Pons (tissue), 1 donor: ENCODE results near the gene CACNA1D.
A peak's percentile ranks its signal among the peaks of the same experiment; 100 is the strongest.

Experiments used
- DNase-seq: peaks from one replicate; pipeline ENCODE4 v3.0.0-alpha.2; 2016; ENCODE audit warnings: low spot score

The CACNA1D gene

GRCh38 chr3:53753518-53754183 lies 259.2 kb downstream of the CACNA1D start:
- DNase-seq, result no peak

GRCh38 chr3:53754325-53754724 lies 259.9 kb downstream of the CACNA1D start:
- peak; percentile 76 for DNase-seq

GRCh38 chr3:53758846-53759245 lies 264.4 kb downstream of the CACNA1D start:
- DNase-seq, result no peak

GRCh38 chr3:53763353-53763752 lies 268.9 kb downstream of the CACNA1D start:
- no peak for DNase-seq

GRCh38 chr3:53764026-53764775 lies 269.8 kb downstream of the CACNA1D start:
- no peak for DNase-seq

GRCh38 chr3:53765753-53766152 lies 271.3 kb downstream of the CACNA1D start:
- DNase-seq, result no peak

GRCh38 chr3:53766706-53767105 lies 272.3 kb downstream of the CACNA1D start:
- no peak for DNase-seq

- DNase-seq, result no peak
These were observed 274.4 kb downstream of the CACNA1D start for GRCh38 chr3:53768478-53769459.

GRCh38 chr3:53772562-53772961 lies 278.2 kb downstream of the CACNA1D start:
- no peak for DNase-seq

- no peak for DNase-seq
These were observed 278.6 kb downstream of the CACNA1D start for GRCh38 chr3:53773021-53773436.

- DNase-seq, result no peak
These were observed 279.4 kb downstream of the CACNA1D start for GRCh38 chr3:53773611-53774368.

GRCh38 chr3:53774414-53774813 lies 280.0 kb downstream of the CACNA1D start:
- no peak for DNase-seq

- no peak for DNase-seq
These were observed 280.6 kb downstream of the CACNA1D start for GRCh38 chr3:53775018-53775417.

GRCh38 chr3:53775834-53776251 lies 281.4 kb downstream of the CACNA1D start:
- no peak for DNase-seq

GRCh38 chr3:53776494-53777101 lies 282.2 kb downstream of the CACNA1D start:
- DNase-seq, result no peak

GRCh38 chr3:53777468-53777867 lies 283.1 kb downstream of the CACNA1D start:
- DNase-seq, result no peak

- DNase-seq, result no peak
These were observed 283.7 kb downstream of the CACNA1D start for GRCh38 chr3:53778153-53778552.

- DNase-seq, result no peak
These were observed 285.8 kb downstream of the CACNA1D start for GRCh38 chr3:53780171-53780570.

- DNase-seq, result peak; percentile 64
These were observed 286.4 kb downstream of the CACNA1D start for GRCh38 chr3:53780806-53781205.

- DNase-seq, result no peak
These were observed 292.6 kb downstream of the CACNA1D start for GRCh38 chr3:53787016-53787415.

GRCh38 chr3:53788038-53788437 lies 293.6 kb downstream of the CACNA1D start:
- no peak for DNase-seq
